Measurements from ENCODE around the gene AKT1S1. TPM values are rescaled to one million over a fixed set of nuclear protein-coding genes. Genes with fewer than 3 reads are reported as not detected.

AKT1S1 gene
- total RNA-seq: 6.6 and 12.7 TPM in 2 replicates

DNA sequence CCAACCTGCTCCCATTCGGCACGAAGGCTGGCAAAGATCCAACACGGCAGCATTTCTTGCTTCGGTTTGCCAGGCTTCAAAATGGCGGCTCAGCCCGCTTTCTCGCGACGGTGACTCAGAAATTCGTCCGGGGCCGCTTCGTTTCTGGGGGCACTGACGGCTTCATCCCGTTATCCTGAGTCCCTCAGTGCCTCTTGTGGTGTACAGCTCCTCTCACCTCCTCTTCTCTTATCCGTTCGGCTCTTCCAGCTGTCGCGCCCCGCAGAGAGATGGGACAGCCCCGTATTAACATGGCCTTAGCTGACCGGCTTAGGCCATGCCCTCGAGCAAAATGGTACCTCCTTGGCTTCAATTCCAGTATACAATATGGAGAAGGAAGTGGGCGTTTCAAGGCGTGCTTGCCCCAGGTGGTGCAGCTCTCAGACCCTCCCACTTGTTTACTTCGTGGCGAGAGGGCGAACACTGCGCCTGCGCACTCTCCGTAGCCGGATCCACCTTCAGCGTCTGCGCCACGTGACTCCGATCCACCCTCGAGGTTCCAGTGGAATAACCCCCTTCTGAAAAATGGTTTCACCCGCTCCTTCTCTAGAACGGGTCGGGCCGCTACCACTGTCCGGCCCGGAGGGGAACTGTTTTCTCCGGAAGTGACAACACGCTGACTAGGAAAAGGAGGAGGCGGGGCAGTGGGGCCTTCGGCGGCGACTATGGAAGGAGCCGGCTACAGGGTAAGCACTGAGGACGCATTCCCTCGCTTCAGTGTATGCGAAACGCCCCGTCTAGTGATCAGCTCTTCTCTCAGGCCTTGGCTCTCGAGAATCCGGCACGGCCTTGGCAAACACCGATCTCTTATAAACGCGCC, at the start of gene AKT1S1, which contains the start of gene TBC1D17:
Gene AKT1S1, minus strand, starts transcription at position 336 of the 859 bp plus-strand sequence. CDS start 4,060 bp downstream, outside the sequence.
Gene TBC1D17, plus strand, starts transcription at position 683 of the 859 bp plus-strand sequence. Its CDS starts 22 bp downstream, at position 705.

DNA sequence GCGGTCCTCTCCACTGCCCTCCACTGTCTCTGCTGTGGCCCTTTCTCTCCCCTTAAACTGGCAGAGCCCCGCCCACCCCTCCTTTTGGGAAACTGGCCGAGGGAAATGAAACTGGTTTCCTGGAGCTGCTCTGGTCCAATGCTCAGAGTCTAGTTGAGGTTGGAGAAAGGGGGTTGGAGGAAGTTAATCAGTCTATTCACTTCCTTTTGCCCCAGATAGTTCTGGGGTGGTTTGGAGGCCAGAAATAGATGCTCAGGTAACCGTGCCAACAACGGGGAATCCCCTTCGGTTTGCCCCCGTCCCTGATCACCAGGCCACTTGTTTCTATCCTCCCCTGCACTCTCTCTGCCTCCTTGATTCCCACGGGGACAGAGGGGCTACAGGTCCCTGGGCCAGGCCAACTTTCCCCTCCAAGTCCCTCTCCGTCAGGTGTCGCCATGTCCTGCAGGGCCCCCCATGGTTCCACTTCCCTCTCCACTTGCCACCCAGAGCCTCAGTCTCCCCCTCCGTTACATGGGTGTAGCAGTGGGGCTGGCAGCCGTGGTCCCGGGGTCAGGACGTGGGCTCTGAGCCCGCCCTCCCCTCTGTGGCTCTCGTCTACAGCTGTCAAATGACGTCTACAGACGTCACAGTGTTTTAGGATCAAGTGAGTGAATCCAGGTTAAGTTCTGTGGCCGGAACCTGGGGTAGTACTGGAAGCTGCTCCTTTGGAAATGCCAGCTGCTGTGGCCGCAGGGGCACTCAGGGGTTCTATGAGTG, 19.9 kb upstream of the AKT1S1 start, which contains the start of gene IL4I1:
Gene IL4I1, minus strand, starts transcription at position 25 of the 759 bp plus-strand sequence. CDS start 727 bp downstream, outside the sequence.

DNA sequence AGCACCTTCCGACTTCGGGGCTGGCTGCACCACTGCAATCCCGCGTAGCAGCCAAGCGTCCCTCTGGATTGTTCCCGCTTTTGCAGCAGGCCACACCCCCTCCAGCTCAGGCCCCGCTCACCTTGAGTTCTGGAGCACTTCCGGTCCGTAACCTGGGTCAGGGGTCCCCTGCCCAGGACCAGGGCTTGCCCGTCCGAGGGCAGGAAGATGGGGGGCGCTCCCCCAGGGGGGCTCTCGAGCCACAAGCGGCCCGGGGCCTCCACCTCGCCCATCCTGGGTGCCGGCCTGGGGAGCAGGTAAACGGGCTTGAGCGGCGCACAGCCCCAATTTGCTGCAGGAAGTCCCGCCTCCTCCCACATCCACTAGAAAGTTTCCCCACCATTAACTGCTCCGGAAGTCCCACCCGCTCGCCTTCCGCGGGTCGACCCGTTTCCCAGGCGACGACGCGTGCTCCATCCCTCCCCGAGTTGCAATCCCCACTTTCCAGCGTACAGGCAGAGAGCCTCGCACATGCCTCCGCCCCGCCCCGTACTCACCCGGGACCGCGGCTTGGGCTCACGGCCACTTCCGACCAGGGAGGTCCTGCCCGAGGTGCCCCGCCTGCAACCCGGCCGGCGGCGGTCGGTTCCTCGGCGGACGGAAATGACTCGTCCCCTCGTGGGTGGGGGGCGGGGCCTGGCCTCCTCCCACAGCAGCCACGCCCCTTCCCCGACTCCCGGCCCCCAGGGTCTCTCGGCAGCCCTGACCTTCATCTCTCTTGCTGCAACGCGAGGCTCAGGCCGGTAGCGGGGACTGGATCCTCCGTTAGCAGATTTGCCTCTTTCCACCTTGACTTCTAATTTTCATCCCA, 10.0 kb downstream of the AKT1S1 start, which contains the start of gene PNKP:
Gene PNKP, minus strand, starts transcription at position 644 of the 850 bp plus-strand sequence. Its CDS starts 372 bp downstream, at position 272.

DNA sequence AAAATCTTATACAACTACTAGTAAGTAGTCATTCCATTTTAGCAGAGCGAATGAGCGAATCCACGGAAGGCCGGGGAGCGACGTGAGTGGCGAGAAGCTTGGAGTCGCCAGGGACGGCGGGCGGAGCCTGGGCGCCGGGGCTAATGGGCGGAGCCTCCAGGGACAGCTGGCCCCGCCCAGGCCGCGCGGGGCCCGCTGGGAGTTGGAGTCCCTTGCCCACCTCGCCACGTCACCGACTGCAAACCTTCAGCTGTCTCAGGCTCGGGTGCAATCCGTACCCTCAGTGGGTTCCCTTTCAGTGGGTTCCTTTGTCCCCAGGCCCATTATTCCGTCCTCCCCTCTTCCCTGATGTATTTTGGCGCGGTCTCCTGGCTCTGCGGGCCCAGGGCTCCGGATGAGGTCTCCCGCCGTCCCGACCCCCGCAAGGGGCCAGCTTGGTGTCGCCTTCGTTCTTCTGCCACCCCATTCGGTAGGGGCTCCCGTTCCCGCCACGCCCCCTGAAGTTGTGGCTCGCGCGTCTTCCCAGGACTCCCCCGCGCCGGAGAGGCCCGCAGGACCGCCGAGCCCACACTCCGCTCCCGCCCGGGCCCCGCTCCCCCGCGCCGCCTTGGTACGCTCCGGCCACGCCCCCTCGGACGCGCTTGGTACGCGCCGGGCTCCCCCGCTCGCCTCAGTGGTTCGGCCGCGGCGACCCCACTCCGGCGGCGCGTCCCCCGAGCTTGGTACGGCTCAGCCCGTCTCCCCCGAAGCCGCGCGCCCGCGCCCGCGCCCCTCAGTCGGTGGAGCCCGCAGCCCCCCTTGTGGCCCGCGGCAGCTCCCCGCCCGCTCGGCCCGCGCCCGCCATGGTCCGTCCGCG, 26.4 kb downstream of the AKT1S1 start, which contains the start of gene PTOV1:
Gene PTOV1, plus strand, starts transcription at position 673 of the 856 bp plus-strand sequence.

Other genes starting within 250 kb of the AKT1S1 start
- 22.3 and 30.3 TPM in 2 replicates for gene RRAS, start 237.2 kb downstream of the AKT1S1 start, total RNA-seq
- gene SCAF1, start 235.1 kb downstream of the AKT1S1 start, total RNA-seq: 8.3 and 20.1 TPM in 2 replicates
- 65.2 and 71.7 TPM in 2 replicates for gene IRF3, start 211.5 kb downstream of the AKT1S1 start, total RNA-seq
- 4.5 and 7.0 TPM in 2 replicates for gene BCL2L12, start 211.4 kb downstream of the AKT1S1 start, total RNA-seq
- gene PRMT1, start 200.1 kb downstream of the AKT1S1 start, total RNA-seq: 400 and 451 TPM in 2 replicates
- 0.63 and 3.2 TPM in 2 replicates for gene ADM5, start 187.8 kb downstream of the AKT1S1 start, total RNA-seq
- 22.8 and 24.9 TPM in 2 replicates for gene CPT1C, start 186.2 kb downstream of the AKT1S1 start, total RNA-seq
- not detected in 2 replicates for gene TSKS, start 114.0 kb downstream of the AKT1S1 start, total RNA-seq
- gene AP2A1, start 110.4 kb downstream of the AKT1S1 start, total RNA-seq: 46.6 and 81.9 TPM in 2 replicates
- 19.3 and 20.0 TPM in 2 replicates for gene FUZ, start 64.1 kb downstream of the AKT1S1 start, total RNA-seq
- gene MED25, start 59.1 kb downstream of the AKT1S1 start, total RNA-seq: 9.7 and 25.1 TPM in 2 replicates
- 37.2 and 79.3 TPM in 2 replicates for gene PTOV1, start 26.2 kb downstream of the AKT1S1 start, total RNA-seq
- 32.1 and 46.5 TPM in 2 replicates for gene PNKP, start 9.8 kb downstream of the AKT1S1 start, total RNA-seq
- gene TBC1D17, start 347 bp upstream of the AKT1S1 start, total RNA-seq: 7.8 and 10.9 TPM in 2 replicates
- gene IL4I1, start 19.5 kb upstream of the AKT1S1 start, total RNA-seq: 4.0 and 7.0 TPM in 2 replicates
- 3.4 and 5.8 TPM in 2 replicates for gene ATF5, start 51.9 kb upstream of the AKT1S1 start, total RNA-seq
- gene NUP62, start 52.1 kb upstream of the AKT1S1 start, total RNA-seq: 21.0 and 49.7 TPM in 2 replicates
- gene SIGLEC11, start 83.8 kb upstream of the AKT1S1 start, total RNA-seq: not detected in 2 replicates
- 15.2 and 20.6 TPM in 2 replicates for gene VRK3, start 148.0 kb upstream of the AKT1S1 start, total RNA-seq
- gene ZNF473, start 148.7 kb upstream of the AKT1S1 start, total RNA-seq: 6.2 and 7.6 TPM in 2 replicates

Data from bladder microvascular endothelial cell (primary cell).